Activated T-helper 1 cell treated with anti-CD3 and anti-CD28 coated beads, Interleukin-12 subunit alpha, Interleukin-12 subunit beta, Interleukin-2, Interleukin-4 antibody, amounts not matched to agents 30 ng/mL and 10 ng/mL and 1 ng/mL, durations not matched to agents 14 hours and 24 hours and 36 hours (primary cell): ENCODE results near the gene FAM193A. TPM values are rescaled to one million over a fixed set of nuclear protein-coding genes. Genes with fewer than 3 reads are reported as not detected.
"Not testable (repeated sequence)": the region's sequence is repeated elsewhere in the genome, so short reads cannot be mapped to it uniquely, and the experiment has no call there.

Experiments
- DNase-seq: peaks from one replicate; pipeline ENCODE4 v3.0.0; 2021; ENCODE audit warnings: low spot score
- H3K27ac Mint-ChIP-seq: one replicate; pipeline ENCODE4 v1.8.0; 2021; ENCODE audit warnings: mild to moderate bottlenecking, mixed read lengths
- H3K27me3 Mint-ChIP-seq: one replicate; pipeline ENCODE4 v1.8.0; 2022; ENCODE audit warnings: mild to moderate bottlenecking, moderate library complexity, mixed read lengths; ENCODE audit not compliant: insufficient read depth
- H3K36me3 Mint-ChIP-seq: one replicate; pipeline ENCODE4 v1.8.0; 2021; ENCODE audit warnings: low read depth, mixed read lengths
- H3K4me1 Mint-ChIP-seq: one replicate; pipeline ENCODE4 v1.8.0; 2021; ENCODE audit warnings: low read depth, mixed read lengths
- H3K4me3 Mint-ChIP-seq: one replicate; pipeline ENCODE4 v1.8.0; 2021; ENCODE audit warnings: mild to moderate bottlenecking, moderate library complexity, mixed read lengths
- H3K9me3 Mint-ChIP-seq: one replicate; pipeline ENCODE4 v1.8.0; 2021; ENCODE audit warnings: mixed read lengths
- intact Hi-C: fragments of 100-400 bp; cut with micrococcal nuclease; formaldehyde crosslinking; loops from one replicate; pipeline ENCODE4 v1.15.1; 2024
- total RNA-seq: library from RNA; stranded (reverse); gene quantifications from 2 replicates; pipeline ENCODE4 v1.2.3, GENCODE V29; 2022

The FAM193A gene
- total RNA-seq, 1 donor from 2014 or later, result 32.2 TPM

DNA sequence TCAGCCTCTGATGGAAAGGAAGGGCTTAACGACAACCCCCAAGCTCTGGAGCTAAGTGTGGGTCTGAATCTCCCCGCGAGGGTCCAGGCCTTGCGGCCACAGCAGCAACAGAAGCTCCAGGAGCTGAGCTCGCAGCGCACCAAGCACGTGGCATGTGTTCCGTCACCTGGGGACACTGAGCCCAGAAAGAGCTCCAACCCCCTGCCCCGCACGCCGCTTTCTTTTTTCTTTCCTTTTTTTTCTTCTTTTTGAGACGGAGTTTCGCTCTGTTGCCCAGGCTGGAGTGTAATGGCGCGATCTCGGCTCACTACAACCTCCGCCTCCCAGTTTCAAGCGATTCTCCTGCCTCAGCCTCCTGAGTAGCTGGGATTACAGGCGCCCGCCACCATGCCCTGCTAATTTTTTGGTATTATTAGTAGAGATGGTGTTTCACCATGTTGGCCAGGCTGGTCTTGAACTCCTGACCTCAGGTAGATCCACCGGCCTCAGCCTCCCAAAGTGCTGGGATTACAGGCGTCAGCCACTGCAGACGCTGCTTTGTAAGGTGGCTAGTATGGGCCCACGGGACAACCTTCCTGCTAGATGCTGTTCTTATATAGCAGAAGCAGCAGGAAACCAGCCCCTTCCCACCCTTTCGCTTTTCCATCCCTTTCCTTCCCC is 220.4 kb downstream of the FAM193A start:
- Mint-ChIP-seq H3K27me3 (no peaks in the 10 kb centered on the region), H3K4me3 (peak overlapping the region; percentile 74), H3K27ac (peak overlapping the region; percentile 67), H3K9me3 (no peaks in the 10 kb centered on the region), H3K36me3 (peaks cover 12% of the 10 kb centered on the region), H3K4me1 (peaks cover 33% of the 10 kb centered on the region)
- intact Hi-C loops, result loop anchor here (1.0 to 2.0 kb wide), 7 partner anchors 7 to 317 kb away; partner anchors contain the start of genes HTT and HTT-AS
- DNase-seq, result no peak

DNA sequence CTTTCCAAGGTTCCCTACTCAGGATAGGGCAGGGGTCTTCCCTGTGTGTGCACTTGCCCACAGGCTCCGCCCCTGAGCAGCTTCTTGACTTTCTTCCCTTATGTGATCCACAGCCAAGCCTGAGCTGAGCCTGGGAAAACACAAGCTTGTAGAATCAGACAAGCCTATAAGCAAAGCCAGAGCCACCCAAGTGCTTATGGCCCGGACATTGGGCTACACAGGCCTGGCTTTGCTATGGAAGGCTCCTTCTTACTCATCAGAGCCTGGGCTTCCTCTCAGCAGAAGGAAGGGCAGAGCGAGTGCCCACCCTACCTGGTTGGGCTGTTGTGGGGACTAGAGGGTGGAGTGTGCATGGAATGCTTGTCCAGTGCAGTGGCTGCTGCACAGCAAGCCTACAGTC is 221.0 kb downstream of the FAM193A start:
- peak overlapping the region; percentile 74 for H3K4me3 Mint-ChIP-seq

DNA sequence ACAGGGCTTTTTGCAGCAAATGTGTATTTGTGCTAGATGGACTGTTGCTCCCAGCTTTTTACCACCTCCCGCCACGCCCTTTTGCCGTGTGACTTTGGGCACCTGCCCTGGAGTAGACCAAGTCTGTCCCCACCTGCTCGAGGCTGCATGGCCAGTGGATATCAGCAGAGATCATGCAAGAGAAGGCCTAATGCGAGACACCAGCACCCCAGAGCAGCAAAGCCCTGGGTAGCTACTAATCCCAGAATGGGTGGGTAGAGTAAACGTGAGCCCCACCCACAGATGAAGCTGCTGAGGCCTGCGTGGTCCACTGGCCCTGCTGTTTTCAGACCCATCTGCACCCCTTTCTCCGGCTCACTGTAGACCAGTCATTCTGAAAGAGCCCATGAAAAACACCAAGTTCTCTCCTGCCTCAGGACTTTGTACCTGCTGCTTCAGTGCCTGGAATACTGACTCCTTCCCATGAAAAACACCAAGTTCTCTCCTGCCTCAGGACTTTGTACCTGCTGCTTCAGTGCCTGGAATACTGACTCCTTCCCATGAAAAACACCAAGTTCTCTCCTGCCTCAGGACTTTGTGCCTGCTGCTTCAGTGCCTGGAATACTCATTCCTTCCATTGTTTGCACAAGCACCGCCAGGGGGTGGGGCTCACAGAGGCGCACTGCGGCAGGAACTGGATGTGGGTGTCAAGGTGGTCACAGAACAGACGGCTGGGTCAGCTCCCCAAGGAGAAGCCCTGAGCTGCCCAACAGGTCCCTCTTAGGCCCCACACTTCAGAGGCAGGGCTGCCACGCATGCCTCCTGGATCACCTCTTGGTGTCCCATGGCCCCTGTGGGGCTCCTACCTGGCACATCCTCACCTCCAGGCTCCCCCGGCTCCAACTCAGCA is 224.8 kb downstream of the FAM193A start:
- H3K27me3 Mint-ChIP-seq, result no peaks in the 10 kb centered on the region
- H3K36me3 Mint-ChIP-seq, result no peaks in the 10 kb centered on the region
- H3K4me3 Mint-ChIP-seq, result no peak overlapping the region
- no peak for DNase-seq
- H3K9me3 Mint-ChIP-seq, result no peaks in the 10 kb centered on the region
- no peak overlapping the region for H3K27ac Mint-ChIP-seq
- intact Hi-C loops, result no loop called here
- H3K4me1 Mint-ChIP-seq, result peaks cover 13% of the 10 kb centered on the region

More for the DNA sequence above, 221.0 kb downstream of the FAM193A start:
- Mint-ChIP-seq H3K36me3 (peaks cover 8% of the 10 kb centered on the region), H3K27ac (peak overlapping the region; percentile 67), H3K27me3 (no peaks in the 10 kb centered on the region), H3K9me3 (no peaks in the 10 kb centered on the region), H3K4me1 (peaks cover 27% of the 10 kb centered on the region)
- no peak for DNase-seq
- intact Hi-C loops, result loop anchor here (2.0 kb wide), 1 partner anchor 179 kb away; no protein-coding TSS in a partner anchor

DNA sequence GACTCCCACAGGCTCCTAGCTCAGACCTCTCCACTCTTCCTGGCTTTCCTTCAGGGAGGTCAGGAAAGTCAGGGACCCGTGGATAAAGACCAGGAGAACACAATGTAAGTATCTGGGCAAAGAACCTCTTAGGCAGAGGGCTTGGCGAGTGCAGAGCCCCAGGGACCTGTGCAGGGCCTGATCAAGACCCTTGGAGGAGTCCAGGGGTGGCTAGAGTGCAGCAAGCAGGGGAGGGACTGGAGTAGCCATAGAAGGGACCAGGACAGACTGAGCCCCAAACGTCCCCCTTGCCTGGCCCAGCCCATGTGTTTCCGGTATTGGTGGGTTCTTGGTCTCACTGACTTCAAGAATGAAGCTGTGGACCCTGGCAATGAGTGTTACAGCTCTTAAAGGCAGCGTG is 225.6 kb downstream of the FAM193A start:
- Mint-ChIP-seq H3K36me3 (no peaks in the 10 kb centered on the region), H3K4me3 (no peak overlapping the region), H3K27ac (no peak overlapping the region), H3K9me3 (no peaks in the 10 kb centered on the region), H3K4me1 (peaks cover 10% of the 10 kb centered on the region), H3K27me3 (no peaks in the 10 kb centered on the region)
- intact Hi-C loops, result no loop called here
- no peak for DNase-seq

DNA sequence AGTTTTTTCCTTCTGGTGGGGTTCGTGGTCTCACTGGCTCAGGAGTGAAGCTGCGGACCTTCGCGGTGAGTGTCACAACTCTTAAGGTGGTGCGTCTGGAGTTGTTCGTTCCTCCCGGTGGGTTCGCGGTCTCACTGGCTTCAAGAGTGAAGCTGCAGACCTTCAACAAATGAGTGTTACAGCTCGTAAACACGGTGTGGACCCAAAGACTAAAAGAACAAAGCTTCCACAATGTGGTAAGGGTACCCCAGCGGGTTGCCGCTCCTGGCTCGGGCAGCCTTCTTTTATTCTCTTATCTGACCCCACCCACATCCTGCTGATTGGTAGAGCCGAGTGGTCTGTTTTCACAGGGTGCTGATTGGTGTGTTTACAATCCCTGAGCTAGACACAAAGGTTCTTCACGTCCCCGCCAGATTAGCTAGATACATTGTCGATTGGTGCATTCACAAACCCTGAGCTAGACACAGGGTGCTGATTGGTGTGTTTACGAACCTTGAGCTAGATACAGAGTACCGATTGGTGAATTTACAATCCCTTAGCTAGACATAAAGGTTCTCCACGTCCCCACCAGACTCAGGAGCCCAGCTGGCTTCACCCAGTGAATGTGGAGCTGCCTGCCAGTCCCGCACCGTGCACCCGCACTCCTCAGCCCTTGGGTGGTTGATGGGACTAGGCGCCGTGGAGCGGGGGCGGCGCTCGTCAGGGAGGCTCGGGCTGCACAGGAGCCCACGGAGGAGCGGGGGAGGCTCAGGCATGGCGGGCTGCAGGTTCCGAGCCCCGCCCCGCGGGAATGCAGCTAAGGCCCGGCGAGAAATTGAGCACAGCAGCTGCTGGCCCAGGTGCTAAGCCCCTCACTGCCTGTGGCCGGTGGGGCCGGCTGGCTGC is 226.3 kb downstream of the FAM193A start:
- H3K4me1 Mint-ChIP-seq, H3K27ac Mint-ChIP-seq, H3K4me3 Mint-ChIP-seq, H3K9me3 Mint-ChIP-seq, DNase-seq, H3K36me3 Mint-ChIP-seq, H3K27me3 Mint-ChIP-seq, intact Hi-C loops: not testable (repeated sequence)

DNA sequence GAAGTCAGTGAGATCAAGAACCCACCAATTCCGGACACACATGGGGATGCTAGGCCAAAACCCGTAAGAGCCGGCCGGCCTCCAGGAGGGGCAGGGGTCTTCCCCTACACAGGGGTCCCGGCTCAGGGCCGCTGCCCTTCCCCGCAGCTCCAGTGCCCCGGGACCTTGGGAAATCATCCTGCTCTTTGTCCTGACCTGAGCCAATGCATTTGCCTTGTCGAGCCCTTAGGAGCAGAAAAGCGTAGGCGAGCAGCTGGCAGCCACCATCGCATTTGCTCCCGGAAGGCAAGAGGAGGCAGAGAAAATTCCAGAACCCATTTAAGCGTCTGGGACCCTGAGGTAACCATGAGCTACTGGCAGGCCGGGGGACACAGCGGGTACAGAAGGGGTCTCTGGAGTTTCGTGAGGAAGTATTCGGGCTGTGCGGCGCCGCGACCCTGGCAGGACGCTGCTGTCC is 227.1 kb downstream of the FAM193A start:
- Mint-ChIP-seq H3K4me1 (peaks cover 6% of the 10 kb centered on the region), H3K9me3 (no peaks in the 10 kb centered on the region), H3K27me3 (no peaks in the 10 kb centered on the region), H3K36me3 (no peaks in the 10 kb centered on the region), H3K4me3 (peak overlapping the region; percentile 62), H3K27ac (no peak overlapping the region)
- intact Hi-C loops, result no loop called here
- DNase-seq, result no peak

DNA sequence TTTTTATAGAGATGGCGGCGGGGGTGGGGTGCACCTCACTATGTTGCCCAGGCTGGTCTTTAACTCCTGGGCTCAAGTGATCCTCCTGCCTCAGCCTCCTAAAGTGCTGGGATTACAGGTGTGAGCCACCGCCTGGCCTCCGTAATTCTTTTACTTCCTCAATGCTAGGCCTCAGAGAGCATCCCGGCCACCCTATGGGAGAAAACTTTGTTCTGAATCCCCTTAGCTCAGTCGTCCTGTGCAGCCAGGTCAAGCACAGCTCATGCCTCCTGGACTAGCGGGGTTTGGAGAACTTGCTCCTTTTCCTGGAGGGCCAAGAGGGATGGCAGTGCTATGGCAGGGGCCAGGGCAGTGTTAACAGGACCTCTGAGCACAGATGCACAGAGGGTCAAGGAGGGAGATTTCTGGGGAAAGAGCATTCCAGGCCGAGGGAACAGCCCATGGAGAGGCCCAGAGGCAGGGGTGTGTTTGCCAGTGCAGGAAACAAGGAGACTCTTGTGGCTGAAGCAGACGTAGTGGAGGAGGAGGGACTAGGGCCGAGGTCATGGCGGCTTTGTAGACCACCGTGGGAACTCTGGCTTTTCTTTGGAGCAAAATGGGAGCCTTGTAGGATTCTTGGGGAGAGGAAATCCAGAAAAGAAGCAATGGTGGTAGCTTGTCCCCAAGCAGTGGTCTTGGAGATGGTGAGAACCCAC is 229.5 kb downstream of the FAM193A start:
- no peaks in the 10 kb centered on the region for H3K27me3 Mint-ChIP-seq
- no peak overlapping the region for H3K27ac Mint-ChIP-seq
- H3K4me3 Mint-ChIP-seq, result no peak overlapping the region
- intact Hi-C loops, result loop anchor here (2.0 kb wide), 1 partner anchor 309 kb away; the partner anchor contains the start of genes HTT and HTT-AS
- H3K4me1 Mint-ChIP-seq, result peaks cover 12% of the 10 kb centered on the region
- H3K9me3 Mint-ChIP-seq, result peaks cover 11% of the 10 kb centered on the region
- no peak for DNase-seq
- H3K36me3 Mint-ChIP-seq, result peaks cover 6% of the 10 kb centered on the region

DNA sequence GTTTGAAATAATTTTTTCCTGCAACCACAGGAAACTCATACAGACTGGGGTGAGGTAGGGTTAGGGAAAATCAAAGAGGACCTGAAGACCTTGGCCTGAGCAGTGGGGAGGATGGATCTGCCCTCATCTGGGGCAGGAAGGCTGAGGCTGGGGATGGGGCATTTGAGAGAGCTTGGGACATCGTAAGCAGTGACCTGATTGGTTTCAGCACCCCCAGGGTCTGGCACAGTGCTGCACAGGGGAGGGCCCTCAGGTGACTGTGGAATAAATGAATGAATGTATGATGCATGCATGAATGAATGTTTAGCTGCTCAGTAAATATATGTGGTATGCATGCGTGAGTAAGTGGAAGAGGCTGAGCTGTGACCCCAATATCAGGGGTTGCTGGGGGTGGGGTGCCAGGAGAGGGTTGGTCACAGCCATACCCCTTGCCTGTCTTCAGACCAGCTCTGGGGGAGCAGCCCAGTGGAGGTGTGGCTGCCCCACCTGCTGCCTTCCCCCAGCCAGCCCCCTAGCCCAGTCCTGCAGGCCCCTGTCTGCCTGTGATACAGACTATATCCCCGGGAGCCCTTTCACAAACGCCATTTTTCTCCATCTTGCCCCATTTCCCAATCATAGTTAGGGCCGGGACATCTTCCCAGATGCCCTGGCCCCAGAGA is 230.7 kb downstream of the FAM193A start:
- DNase-seq, result no peak
- intact Hi-C loops, result no loop called here
- no peak overlapping the region for H3K27ac Mint-ChIP-seq
- H3K36me3 Mint-ChIP-seq, result peaks cover 6% of the 10 kb centered on the region
- peaks cover under 1% of the 10 kb centered on the region for H3K27me3 Mint-ChIP-seq
- H3K4me1 Mint-ChIP-seq, result peaks cover 18% of the 10 kb centered on the region
- H3K9me3 Mint-ChIP-seq, result peaks cover 11% of the 10 kb centered on the region
- no peak overlapping the region for H3K4me3 Mint-ChIP-seq

DNA sequence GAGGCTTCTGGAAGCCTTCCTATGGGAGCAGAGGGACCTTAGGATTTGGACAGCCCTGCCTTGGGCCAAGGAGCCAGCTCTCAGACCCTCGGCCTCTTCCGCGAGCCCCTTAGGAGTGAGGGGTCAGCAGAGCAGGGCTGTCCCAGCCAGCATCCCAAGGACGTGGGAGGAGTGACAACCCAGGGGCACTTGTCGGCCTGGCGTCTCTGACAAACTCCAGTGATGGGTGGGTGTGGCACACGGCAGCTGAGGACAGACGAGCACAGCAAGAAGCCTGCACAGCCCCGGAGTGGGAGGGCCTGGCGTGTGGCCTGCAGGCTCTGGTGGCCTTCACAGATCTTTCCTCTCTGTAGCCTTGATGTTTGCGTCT is 231.2 kb downstream of the FAM193A start:
- Mint-ChIP-seq H3K9me3 (peaks cover 11% of the 10 kb centered on the region), H3K4me3 (no peak overlapping the region), H3K36me3 (peaks cover 6% of the 10 kb centered on the region), H3K4me1 (peaks cover 18% of the 10 kb centered on the region), H3K27ac (no peak overlapping the region), H3K27me3 (peaks cover 1% of the 10 kb centered on the region)
- intact Hi-C loops, result no loop called here
- DNase-seq, result no peak

DNA sequence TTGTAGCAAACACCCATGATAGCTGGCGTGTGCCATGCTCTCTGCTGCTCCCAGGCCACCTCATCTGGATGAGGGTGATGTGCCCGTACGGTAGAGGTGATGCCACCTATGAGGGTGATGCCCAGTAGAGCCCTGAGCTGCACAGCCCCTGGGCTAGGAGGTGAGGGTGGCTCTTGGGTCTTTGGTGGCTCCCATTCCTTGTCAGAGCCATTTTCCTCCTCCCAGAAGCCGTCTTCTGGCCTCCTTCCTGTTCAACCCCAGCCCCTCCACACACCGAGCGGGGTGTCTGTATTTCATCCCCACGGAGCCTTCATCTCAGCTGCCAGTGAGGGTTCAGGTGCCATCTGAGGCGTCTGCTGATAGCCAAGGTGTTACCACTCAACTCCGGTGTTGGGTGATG is 231.7 kb downstream of the FAM193A start:
- Mint-ChIP-seq H3K9me3 (peaks cover 11% of the 10 kb centered on the region), H3K27ac (no peak overlapping the region), H3K4me1 (peaks cover 18% of the 10 kb centered on the region), H3K36me3 (peaks cover 6% of the 10 kb centered on the region), H3K27me3 (peaks cover 1% of the 10 kb centered on the region), H3K4me3 (no peak overlapping the region)
- no peak for DNase-seq
- intact Hi-C loops, result no loop called here

DNA sequence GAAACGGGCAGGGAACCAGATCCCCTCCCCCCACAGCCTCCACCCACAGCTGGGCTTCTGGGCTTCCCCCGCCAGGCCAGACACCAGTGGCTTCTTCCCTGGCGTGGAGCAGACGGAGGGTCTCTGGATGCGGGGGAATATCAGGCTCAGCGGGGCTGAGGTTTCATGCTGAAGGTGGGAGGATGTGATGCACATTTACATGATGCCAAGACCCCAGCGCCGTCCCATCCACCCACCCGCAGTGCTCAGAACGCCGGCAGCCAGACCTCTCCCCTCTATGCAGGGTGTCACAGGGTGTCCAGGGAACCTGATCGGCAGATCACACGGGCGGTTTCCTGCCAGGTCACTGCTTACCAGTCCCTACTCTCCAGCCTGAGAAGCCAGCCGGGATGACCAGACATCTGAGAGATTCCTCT is 232.5 kb downstream of the FAM193A start:
- Mint-ChIP-seq H3K4me1 (peaks cover 18% of the 10 kb centered on the region), H3K9me3 (peaks cover 11% of the 10 kb centered on the region), H3K27me3 (peaks cover 1% of the 10 kb centered on the region), H3K4me3 (no peak overlapping the region), H3K36me3 (peaks cover 6% of the 10 kb centered on the region), H3K27ac (no peak overlapping the region)
- DNase-seq, result no peak
- intact Hi-C loops, result no loop called here

DNA sequence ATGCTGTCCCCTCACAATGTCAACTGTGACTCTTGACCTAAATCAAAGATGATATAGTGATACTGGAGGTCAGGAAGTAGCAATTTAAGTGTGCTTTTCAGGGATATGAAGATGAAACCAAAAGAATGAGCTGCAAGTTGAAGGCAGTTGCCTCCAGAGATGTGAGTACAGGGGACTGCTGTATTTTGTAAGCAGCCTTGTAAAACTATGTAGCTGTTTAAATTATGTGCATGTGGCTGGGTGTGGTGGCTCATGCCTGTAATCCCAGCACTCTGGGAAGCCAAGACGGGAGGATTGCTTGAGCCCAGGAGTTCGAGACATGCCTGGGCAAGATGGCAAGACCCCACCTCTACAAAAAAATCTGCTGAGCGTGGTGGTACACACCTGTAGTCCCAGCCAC is 234.8 kb downstream of the FAM193A start:
- peaks cover 12% of the 10 kb centered on the region for H3K4me1 Mint-ChIP-seq
- H3K27ac Mint-ChIP-seq, result no peak overlapping the region
- intact Hi-C loops, result no loop called here
- peaks cover 6% of the 10 kb centered on the region for H3K36me3 Mint-ChIP-seq
- peaks cover 1% of the 10 kb centered on the region for H3K27me3 Mint-ChIP-seq
- no peak for DNase-seq
- H3K9me3 Mint-ChIP-seq, result peaks cover 11% of the 10 kb centered on the region
- no peak overlapping the region for H3K4me3 Mint-ChIP-seq
